Erythroblast (primary cell): ENCODE results near the gene TMEM169.

ENCODE experiments used
- GATA1 ChIP-seq: IDR thresholded peaks from 2 replicates; pipeline ENCODE4 v1.6.1; 2011; ENCODE audit warnings: low read depth, mild to moderate bottlenecking, control low read depth, low read length, moderate library complexity
- POLR2A ChIP-seq: IDR thresholded peaks from 2 replicates; pipeline ENCODE4 v1.6.1; 2011; ENCODE audit warnings: mild to moderate bottlenecking, low read length

DNA sequence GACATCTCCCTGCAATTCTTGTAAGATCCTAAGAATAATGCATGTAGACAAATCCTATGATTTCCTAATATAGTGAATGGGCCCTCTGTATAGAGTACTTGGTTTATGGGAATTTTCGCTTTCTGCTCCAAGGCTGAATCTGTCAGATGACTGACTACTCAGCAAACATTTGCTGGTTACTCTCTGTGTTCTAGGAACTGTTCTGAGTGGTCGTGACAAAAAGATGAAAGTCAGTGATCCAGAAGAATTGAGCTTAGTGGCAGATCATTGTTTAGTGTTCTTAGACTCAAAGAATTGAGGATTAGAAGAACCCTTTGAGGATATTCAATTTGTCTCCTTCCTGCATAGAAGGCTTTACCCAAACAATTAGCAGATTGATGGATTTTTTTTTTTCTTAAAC is 37.4 kb downstream of the TMEM169 start:
- TF ChIP-seq POLR2A (peak; percentile 21), GATA1 (no peak)
